Hepatocyte (in vitro differentiated cells): ENCODE data around the gene MESD. TPM values are rescaled to one million over a fixed set of nuclear protein-coding genes. Genes with fewer than 3 reads are reported as not detected.
"Not testable (repeated sequence)": the region's sequence is repeated elsewhere in the genome, so short reads cannot be mapped to it uniquely, and the experiment has no call there.

ENCODE experiments used
- DNase-seq: peaks from one replicate; pipeline ENCODE4 v3.0.0-alpha.2; 2016; ENCODE audit warnings: low spot score
- H2AFZ ChIP-seq: fragments of 200-600 bp; sonication (generic); 2 replicates; pipeline ENCODE4 v1.6.0; 2016; ENCODE audit warnings: antibody characterized with exemption, mild to moderate bottlenecking
- H3K27ac ChIP-seq: fragments of 200-600 bp; sonication (generic); 2 replicates; pipeline ENCODE4 v1.5.1; 2016; ENCODE audit warnings: mild to moderate bottlenecking
- H3K27me3 ChIP-seq: fragments of 200-600 bp; sonication (generic); 2 replicates; pipeline ENCODE4 v1.6.1; 2016
- H3K36me3 ChIP-seq: fragments of 200-600 bp; sonication (generic); replicated peaks from 2 replicates; pipeline ENCODE4 v1.5.1; 2016; ENCODE audit warnings: low read depth; ENCODE audit not compliant: insufficient read depth
- H3K4me1 ChIP-seq: fragments of 200-600 bp; sonication (generic); 2 replicates; pipeline ENCODE4 v1.5.1; 2016; ENCODE audit warnings: mild to moderate bottlenecking, moderate library complexity; ENCODE audit not compliant: insufficient read depth
- H3K4me2 ChIP-seq: fragments of 200-600 bp; sonication (generic); 2 replicates; pipeline ENCODE4 v1.6.0; 2016
- H3K4me3 ChIP-seq: fragments of 200-600 bp; sonication (generic); 2 replicates; pipeline ENCODE4 v1.5.1; 2016; ENCODE audit warnings: mild to moderate bottlenecking
- H3K79me2 ChIP-seq: fragments of 200-600 bp; sonication (generic); 2 replicates; pipeline ENCODE4 v1.6.0; 2017; ENCODE audit warnings: mild to moderate bottlenecking
- H3K9me2 ChIP-seq: fragments of 200-600 bp; sonication (generic); replicated peaks from 2 replicates; pipeline ENCODE4 v1.6.0; 2017; ENCODE audit warnings: mild to moderate bottlenecking; ENCODE audit not compliant: insufficient read depth
- H3K9me3 ChIP-seq: fragments of 200-600 bp; sonication (generic); 2 replicates; pipeline ENCODE4 v1.5.1; 2016; ENCODE audit warnings: low read depth, mild to moderate bottlenecking
- H4K20me1 ChIP-seq: fragments of 200-600 bp; sonication (generic); 2 replicates; pipeline ENCODE4 v1.6.0; 2016; ENCODE audit warnings: mild to moderate bottlenecking; ENCODE audit not compliant: insufficient read depth, poor library complexity, severe bottlenecking
- EZH2 ChIP-seq: fragments of 200-600 bp; sonication (generic); IDR thresholded peaks from 2 replicates; pipeline ENCODE4 v1.6.1; 2016; ENCODE audit warnings: antibody characterized with exemption, mild to moderate bottlenecking, borderline replicate concordance
- EZH2phosphoT487 ChIP-seq: fragments of 200-600 bp; sonication (generic); IDR thresholded peaks from one replicate; pipeline ENCODE4 v1.6.1; 2018; ENCODE audit warnings: antibody characterized with exemption, mild to moderate bottlenecking, low read depth, moderate library complexity; ENCODE audit not compliant: unreplicated experiment, severe bottlenecking
- WGBS: methylation state at CpG from one replicate; pipeline ENCODE4 v1.1.6; 2016; ENCODE audit warnings: low lambda C conversion rate; ENCODE audit errors: missing lambda C conversion rate; 5-methylcytosine and 5-hydroxymethylcytosine counted together
- polyA plus RNA-seq: library from polyadenylated mRNA; unstranded; fragments of >200 nt; fragmentation: Nextera tagmentation; extraction: Ambion mirVana; gene quantifications from 2 replicates; pipeline ENCODE4 v1.2.1, GENCODE V29; 2016
- total RNA-seq: library from RNA; depleted of rRNA; stranded (reverse); fragments of >200 nt; gene quantifications from 2 replicates; pipeline ENCODE4 v1.2.3, GENCODE V29; 2014
- TF ChIP-seq, protein P1 (sequence below): fragments of 200-600 bp; sonication (generic); IDR thresholded peaks from 2 replicates; pipeline ENCODE4 v1.5.1; 2016; ENCODE audit warnings: antibody characterized with exemption, mild to moderate bottlenecking; ENCODE audit not compliant: poor library complexity

Gene MESD
- total and polyA plus RNA-seq, 2 experiments from 2014 or later: 27.1 to 52.2 TPM

GRCh38 chr15:80967991-80968510 is 21.6 kb downstream of the MESD start:
- Histone ChIP-seq H3K4me3 (no peak overlapping the region), H3K4me2 (no peak overlapping the region), H3K27ac (no peak overlapping the region), H3K79me2 (no peaks in the 10 kb centered on the region), H4K20me1 (no peaks in the 10 kb centered on the region), H3K9me2 (no peaks in the 10 kb centered on the region), H3K36me3 (no peaks in the 10 kb centered on the region), H3K27me3 (no peaks in the 10 kb centered on the region), H3K9me3 (no peaks in the 10 kb centered on the region), H3K4me1 (no peaks in the 10 kb centered on the region), H2AFZ (no peak overlapping the region)
- no peak for DNase-seq
- TF ChIP-seq EZH2phosphoT487: no peak
- TF ChIP-seq, protein P1, sequence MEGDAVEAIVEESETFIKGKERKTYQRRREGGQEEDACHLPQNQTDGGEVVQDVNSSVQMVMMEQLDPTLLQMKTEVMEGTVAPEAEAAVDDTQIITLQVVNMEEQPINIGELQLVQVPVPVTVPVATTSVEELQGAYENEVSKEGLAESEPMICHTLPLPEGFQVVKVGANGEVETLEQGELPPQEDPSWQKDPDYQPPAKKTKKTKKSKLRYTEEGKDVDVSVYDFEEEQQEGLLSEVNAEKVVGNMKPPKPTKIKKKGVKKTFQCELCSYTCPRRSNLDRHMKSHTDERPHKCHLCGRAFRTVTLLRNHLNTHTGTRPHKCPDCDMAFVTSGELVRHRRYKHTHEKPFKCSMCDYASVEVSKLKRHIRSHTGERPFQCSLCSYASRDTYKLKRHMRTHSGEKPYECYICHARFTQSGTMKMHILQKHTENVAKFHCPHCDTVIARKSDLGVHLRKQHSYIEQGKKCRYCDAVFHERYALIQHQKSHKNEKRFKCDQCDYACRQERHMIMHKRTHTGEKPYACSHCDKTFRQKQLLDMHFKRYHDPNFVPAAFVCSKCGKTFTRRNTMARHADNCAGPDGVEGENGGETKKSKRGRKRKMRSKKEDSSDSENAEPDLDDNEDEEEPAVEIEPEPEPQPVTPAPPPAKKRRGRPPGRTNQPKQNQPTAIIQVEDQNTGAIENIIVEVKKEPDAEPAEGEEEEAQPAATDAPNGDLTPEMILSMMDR: no peak
- no peak for TF ChIP-seq EZH2
- WGBS: 93% methylated on average over 4 of the region's 4 CpGs

GRCh38 chr15:80967451-80967850 is 22.2 kb downstream of the MESD start:
- Histone ChIP-seq H3K27ac (no peak overlapping the region), H4K20me1 (no peaks in the 10 kb centered on the region), H3K27me3 (no peaks in the 10 kb centered on the region), H3K4me3 (no peak overlapping the region), H3K79me2 (no peaks in the 10 kb centered on the region), H3K4me1 (no peaks in the 10 kb centered on the region), H3K36me3 (no peaks in the 10 kb centered on the region), H2AFZ (no peak overlapping the region), H3K9me3 (no peaks in the 10 kb centered on the region), H3K4me2 (no peak overlapping the region), H3K9me2 (no peaks in the 10 kb centered on the region)
- WGBS: 30% methylated on average over 3 of the region's 3 CpGs
- no peak for TF ChIP-seq EZH2phosphoT487
- TF ChIP-seq, protein P1: no peak
- DNase-seq: peak; percentile 46

DNA sequence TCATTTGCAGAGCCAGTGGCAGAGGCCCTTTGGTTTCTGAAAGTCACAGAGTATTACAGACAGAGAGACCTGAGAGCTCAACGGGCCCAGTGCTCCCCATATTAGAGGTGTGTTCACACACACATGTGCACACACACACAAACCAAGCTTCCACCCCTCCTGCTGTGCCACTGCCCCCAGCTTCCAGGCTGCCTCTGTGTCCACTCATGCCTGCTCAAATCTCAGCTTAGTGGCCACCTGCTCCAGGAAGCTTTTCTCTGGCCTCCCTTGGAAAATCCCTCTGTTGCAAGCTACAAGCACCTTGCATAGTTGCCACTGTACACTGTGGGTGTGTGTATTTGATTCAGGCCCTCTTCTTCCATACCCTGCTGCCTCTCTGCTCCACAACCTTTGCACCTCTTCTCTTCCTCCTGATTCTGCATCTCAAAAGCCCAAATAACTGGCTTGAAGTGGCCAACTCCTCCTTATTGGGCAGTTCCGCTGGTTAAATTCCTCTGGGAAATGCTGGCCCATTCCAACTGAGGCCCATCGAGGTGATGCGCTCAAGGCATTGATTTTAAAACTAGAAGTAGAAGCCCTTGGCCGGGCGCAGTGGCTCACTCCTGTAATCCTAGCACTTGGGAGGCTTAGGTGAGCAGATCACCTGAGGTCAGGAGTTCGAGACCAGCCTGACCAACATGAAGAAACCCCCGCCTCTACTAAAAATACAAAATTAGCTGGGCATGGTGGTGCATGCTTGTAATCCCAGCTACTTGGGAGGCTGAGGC is 23.0 kb downstream of the MESD start:
- Histone ChIP-seq H3K27ac (no peak overlapping the region), H3K4me3 (no peak overlapping the region), H3K36me3 (no peaks in the 10 kb centered on the region), H3K27me3 (no peaks in the 10 kb centered on the region), H3K4me1 (no peaks in the 10 kb centered on the region), H3K9me2 (no peaks in the 10 kb centered on the region), H2AFZ (no peak overlapping the region), H3K79me2 (no peaks in the 10 kb centered on the region), H4K20me1 (no peaks in the 10 kb centered on the region), H3K9me3 (no peaks in the 10 kb centered on the region), H3K4me2 (no peak overlapping the region)
- WGBS: 92% methylated on average over 8 of the region's 8 CpGs
- no peak for DNase-seq
- no peak for TF ChIP-seq EZH2phosphoT487
- TF ChIP-seq EZH2: no peak
- TF ChIP-seq, protein P1: no peak

- H3K79me2 ChIP-seq, H3K4me2 ChIP-seq, H3K9me3 ChIP-seq, H2AFZ ChIP-seq, H3K27ac ChIP-seq, DNase-seq, H3K4me3 ChIP-seq, H3K27me3 ChIP-seq, H3K36me3 ChIP-seq, H3K9me2 ChIP-seq, H3K4me1 ChIP-seq, H4K20me1 ChIP-seq: not testable (repeated sequence)
Observed at GRCh38 chr15:80965454-80965853, 24.2 kb downstream of the MESD start.
